ENCODE results near the gene UNC45B. TPM values are rescaled to one million over a fixed set of nuclear protein-coding genes. Genes with fewer than 3 reads are reported as not detected.

The UNC45B gene
- 0.07 to 0.16 TPM in 2 of 3 replicates, not detected in the other for total RNA-seq (2021)
- Bru-seq, nascent RNA = percentile 3 among the genes with signal in this experiment
- long read RNA-seq, experiment 1, partial matches to known transcripts = 0 of 1 reads
- long read RNA-seq, experiment 1, other reads (novel, unspliced or antisense) = 1 of 1 reads
- long read RNA-seq, experiment 2 = 0 reads
- long read RNA-seq, experiment 3 = 0 reads

- POLR2A ChIA-PET = no interaction called here
- DNase-seq (ENCODE audit: low spot score) (no peak), ATAC-seq (no peak)
- no peak within 1 kb of the TSS for H3K27ac Mint-ChIP-seq
- TF ChIP-seq ZNF263 (CRISPR knock-in tag; IDR thresholded peaks at IDR 0.05; ENCODE audit: low read depth) (no peak), SP1 (CRISPR knock-in tag; conservative IDR thresholded peaks at IDR 0.05) (no peak), ETV6 (CRISPR knock-in tag; IDR thresholded peaks at IDR 0.05) (no peak), SOX15 (CRISPR knock-in tag; IDR thresholded peaks at IDR 0.05) (no peak), OVOL2 (CRISPR knock-in tag; IDR thresholded peaks at IDR 0.05; ENCODE audit: borderline replicate concordance) (no peak), ATF2 (CRISPR knock-in tag; IDR thresholded peaks at IDR 0.05; ENCODE audit: borderline replicate concordance, low read depth) (no peak)
- TF ChIP-seq, protein P1, sequence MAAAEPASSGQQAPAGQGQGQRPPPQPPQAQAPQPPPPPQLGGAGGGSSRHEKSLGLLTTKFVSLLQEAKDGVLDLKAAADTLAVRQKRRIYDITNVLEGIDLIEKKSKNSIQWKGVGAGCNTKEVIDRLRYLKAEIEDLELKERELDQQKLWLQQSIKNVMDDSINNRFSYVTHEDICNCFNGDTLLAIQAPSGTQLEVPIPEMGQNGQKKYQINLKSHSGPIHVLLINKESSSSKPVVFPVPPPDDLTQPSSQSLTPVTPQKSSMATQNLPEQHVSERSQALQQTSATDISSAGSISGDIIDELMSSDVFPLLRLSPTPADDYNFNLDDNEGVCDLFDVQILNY (CRISPR knock-in tag; IDR thresholded peaks at IDR 0.05) = no peak
- H3K36me3 Mint-ChIP-seq = no peaks in the 10 kb centered on the region
- peaks cover 2% of the 10 kb centered on the region for H3K27me3 Mint-ChIP-seq (ENCODE audit: low read depth)
- H3K9me3 Mint-ChIP-seq = no peaks in the 10 kb centered on the region
- no peak within 1 kb of the TSS for H3K4me3 Mint-ChIP-seq
- H3K4me1 Mint-ChIP-seq = peaks cover 16% of the 10 kb centered on the region
- CTCF ChIA-PET = interaction anchor here (1.3 to 2.5 kb wide), 3 partner anchors 95 to 392 kb away, joined by 5 to 9 read pairs (median 6); partner anchors contain the start of gene SLFN5
These were observed at the start of gene UNC45B for GRCh38 chr17:35147375-35147905. UNC45B (plus strand) TSS chr17:35147817; CDS start chr17:35148264, 447 bp downstream.

GRCh38 chr17:35099908-35100307, 47.7 kb upstream of the UNC45B start:
- Mint-ChIP-seq H3K27me3 (ENCODE audit: low read depth) (no peaks in the 10 kb centered on the region), H3K9me3 (no peaks in the 10 kb centered on the region), H3K4me3 (no peak overlapping the region), H3K36me3 (peaks cover 7% of the 10 kb centered on the region; the same call in 1 of the 2 replicates), H3K27ac (no peak overlapping the region), H3K4me1 (no peaks in the 10 kb centered on the region)
- ChIA-PET POLR2A (no interaction called here), CTCF (no interaction called here)
- ATAC-seq = no peak
- TF ChIP-seq NR3C1 (CRISPR knock-in tag; conservative IDR thresholded peaks at IDR 0.05; ENCODE audit: low read depth) = no peak
- TF ChIP-seq OVOL2 (CRISPR knock-in tag; IDR thresholded peaks at IDR 0.05; ENCODE audit: borderline replicate concordance) = no peak
- TF ChIP-seq FOXK1 (CRISPR knock-in tag; IDR thresholded peaks at IDR 0.05) = no peak
- TF ChIP-seq ATF1 (CRISPR knock-in tag; IDR thresholded peaks at IDR 0.05) = no peak
- TF ChIP-seq FOXP4 (CRISPR knock-in tag; IDR thresholded peaks at IDR 0.05) = no peak
- no peak for TF ChIP-seq USF1 (CRISPR knock-in tag; IDR thresholded peaks at IDR 0.05)
- TF ChIP-seq, protein P2, sequence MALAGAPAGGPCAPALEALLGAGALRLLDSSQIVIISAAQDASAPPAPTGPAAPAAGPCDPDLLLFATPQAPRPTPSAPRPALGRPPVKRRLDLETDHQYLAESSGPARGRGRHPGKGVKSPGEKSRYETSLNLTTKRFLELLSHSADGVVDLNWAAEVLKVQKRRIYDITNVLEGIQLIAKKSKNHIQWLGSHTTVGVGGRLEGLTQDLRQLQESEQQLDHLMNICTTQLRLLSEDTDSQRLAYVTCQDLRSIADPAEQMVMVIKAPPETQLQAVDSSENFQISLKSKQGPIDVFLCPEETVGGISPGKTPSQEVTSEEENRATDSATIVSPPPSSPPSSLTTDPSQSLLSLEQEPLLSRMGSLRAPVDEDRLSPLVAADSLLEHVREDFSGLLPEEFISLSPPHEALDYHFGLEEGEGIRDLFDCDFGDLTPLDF (CRISPR knock-in tag; IDR thresholded peaks at IDR 0.05) = no peak
- TF ChIP-seq ZNF219 (CRISPR knock-in tag; IDR thresholded peaks at IDR 0.05; ENCODE audit: borderline replicate concordance) = no peak
- DNase-seq (ENCODE audit: low spot score) = no peak

DNA sequence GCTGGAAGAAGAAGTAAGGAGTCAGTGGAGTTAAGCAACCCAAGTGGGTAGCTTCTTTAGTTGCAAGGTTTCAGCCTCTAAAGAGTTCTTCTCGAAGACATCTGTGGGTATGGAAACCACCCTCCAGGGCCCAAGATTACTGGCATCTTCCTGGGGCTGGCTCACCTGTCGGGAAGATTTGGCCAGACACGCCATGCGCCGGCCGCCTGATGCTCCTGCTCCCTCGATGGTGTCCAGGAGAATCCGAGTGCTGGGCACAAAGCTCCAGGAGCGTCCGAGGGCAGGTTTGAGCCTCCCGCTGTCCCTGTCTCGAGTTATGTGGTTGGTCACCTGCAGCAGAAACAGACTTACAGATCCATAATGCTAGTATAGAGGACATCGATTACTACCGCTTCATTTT, 46.6 kb upstream of the UNC45B start:
- H3K36me3 Mint-ChIP-seq = peaks cover 16% of the 10 kb centered on the region
- DNase-seq (ENCODE audit: low spot score) (no peak), ATAC-seq (no peak)
- H3K9me3 Mint-ChIP-seq = no peaks in the 10 kb centered on the region
- POLR2A ChIA-PET = no interaction called here
- H3K27me3 Mint-ChIP-seq (ENCODE audit: low read depth) = no peaks in the 10 kb centered on the region
- peak overlapping the region; percentile 65; the same call in 1 of the 2 replicates for H3K27ac Mint-ChIP-seq
- H3K4me3 Mint-ChIP-seq = no peak overlapping the region
- H3K4me1 Mint-ChIP-seq = no peaks in the 10 kb centered on the region
- CTCF ChIA-PET = no interaction called here
- TF ChIP-seq ZNF317 (CRISPR knock-in tag; IDR thresholded peaks at IDR 0.05; ENCODE audit: borderline replicate concordance, low read depth) (no peak), ZNF281 (CRISPR knock-in tag; IDR thresholded peaks at IDR 0.05) (no peak), NFATC4 (CRISPR knock-in tag; IDR thresholded peaks at IDR 0.05) (no peak), ZNF232 (CRISPR knock-in tag; IDR thresholded peaks at IDR 0.05) (no peak), NR1H2 (CRISPR knock-in tag; IDR thresholded peaks at IDR 0.05) (no peak), GRHL2 (CRISPR knock-in tag; IDR thresholded peaks at IDR 0.05; ENCODE audit: insufficient replicate concordance, severe bottlenecking) (no peak)
- TF ChIP-seq, protein P3, sequence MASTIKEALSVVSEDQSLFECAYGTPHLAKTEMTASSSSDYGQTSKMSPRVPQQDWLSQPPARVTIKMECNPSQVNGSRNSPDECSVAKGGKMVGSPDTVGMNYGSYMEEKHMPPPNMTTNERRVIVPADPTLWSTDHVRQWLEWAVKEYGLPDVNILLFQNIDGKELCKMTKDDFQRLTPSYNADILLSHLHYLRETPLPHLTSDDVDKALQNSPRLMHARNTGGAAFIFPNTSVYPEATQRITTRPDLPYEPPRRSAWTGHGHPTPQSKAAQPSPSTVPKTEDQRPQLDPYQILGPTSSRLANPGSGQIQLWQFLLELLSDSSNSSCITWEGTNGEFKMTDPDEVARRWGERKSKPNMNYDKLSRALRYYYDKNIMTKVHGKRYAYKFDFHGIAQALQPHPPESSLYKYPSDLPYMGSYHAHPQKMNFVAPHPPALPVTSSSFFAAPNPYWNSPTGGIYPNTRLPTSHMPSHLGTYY (CRISPR knock-in tag; IDR thresholded peaks at IDR 0.05) = no peak
